ENCODE measurements around the gene DTD1. TPM values are rescaled to one million over a fixed set of nuclear protein-coding genes. Genes with fewer than 3 reads are reported as not detected.

Gene DTD1
- total RNA-seq, 2 donors from 2014 or later: 31.2 to 51.6 TPM

DNA sequence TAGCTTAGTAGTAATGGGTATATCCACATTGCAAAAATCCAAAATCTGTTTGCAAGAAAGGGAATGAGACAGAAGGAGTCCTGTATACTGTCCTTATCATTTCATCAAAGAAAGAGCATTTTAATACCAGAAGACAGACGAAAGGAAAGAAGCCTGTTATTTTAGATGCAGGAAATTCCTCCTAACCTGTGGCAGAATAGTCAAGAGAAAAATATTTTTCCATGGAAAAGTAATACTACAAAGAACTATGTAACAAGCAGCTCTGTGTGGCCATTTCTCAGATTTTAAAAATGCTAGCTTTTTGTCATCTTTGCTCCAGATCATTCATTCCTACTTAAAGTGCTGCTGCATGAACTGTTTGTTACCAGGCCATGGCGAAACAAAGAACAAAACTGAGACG lies 152.9 kb downstream of the DTD1 start:
- H3K4me3 ChIP-seq: no peak overlapping the region
- no peak overlapping the region for H3K27ac ChIP-seq
- 77% methylated on average over 3 of the region's 3 CpGs for WGBS
- intact Hi-C loops (cut with DNase I): no loop called here
- H3K36me3 ChIP-seq: no peaks in the 10 kb centered on the region
- TF ChIP-seq POLR2AphosphoS5 (IDR thresholded peaks at IDR 0.05): no peak
- no peak for TF ChIP-seq CTCF (IDR thresholded peaks at IDR 0.05)
- TF ChIP-seq POLR2A (IDR thresholded peaks at IDR 0.05): no peak
- H3K4me1 ChIP-seq (replicated peaks): no peaks in the 10 kb centered on the region
- H3K27me3 ChIP-seq (replicated peaks; ENCODE audit: insufficient read depth): no peaks in the 10 kb centered on the region
- no peaks in the 10 kb centered on the region for H3K9me3 ChIP-seq
- DNase-seq (ENCODE audit: low spot score): no peak

DNA sequence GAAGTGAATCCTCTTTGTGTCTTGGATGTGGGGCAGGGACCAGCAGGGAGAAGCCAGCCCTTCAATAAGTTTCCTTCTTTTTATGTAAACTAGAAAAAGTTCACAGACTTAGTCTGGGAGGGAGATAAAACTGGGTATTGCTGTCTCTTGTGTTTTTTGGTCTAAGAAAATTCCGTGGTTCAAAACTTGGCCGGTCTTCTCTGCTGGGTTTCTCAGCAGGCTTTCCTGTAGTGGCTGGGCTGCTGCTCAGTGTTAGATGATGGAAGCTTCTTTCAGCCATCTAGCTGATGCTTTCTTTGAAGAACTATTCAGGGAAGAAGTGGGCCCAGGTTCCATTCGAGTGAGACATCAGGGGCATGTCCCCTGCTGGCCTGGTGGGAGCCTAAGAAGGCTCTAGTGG lies 155.0 kb downstream of the DTD1 start:
- Histone ChIP-seq H3K36me3 (no peaks in the 10 kb centered on the region), H3K9me3 (no peaks in the 10 kb centered on the region), H3K4me1 (replicated peaks) (no peaks in the 10 kb centered on the region), H3K4me3 (no peak overlapping the region), H3K27me3 (replicated peaks; ENCODE audit: insufficient read depth) (no peaks in the 10 kb centered on the region), H3K27ac (no peak overlapping the region)
- no peak for TF ChIP-seq CTCF (IDR thresholded peaks at IDR 0.05)
- TF ChIP-seq POLR2A (IDR thresholded peaks at IDR 0.05): no peak
- TF ChIP-seq POLR2AphosphoS5 (IDR thresholded peaks at IDR 0.05): no peak
- intact Hi-C loops (cut with DNase I): no loop called here
- 85% methylated on average over 3 of the region's 3 CpGs for WGBS
- no peak for DNase-seq (ENCODE audit: low spot score)

- no peak for TF ChIP-seq CTCF (IDR thresholded peaks at IDR 0.05)
- TF ChIP-seq POLR2AphosphoS5 (IDR thresholded peaks at IDR 0.05): no peak
- TF ChIP-seq POLR2A (IDR thresholded peaks at IDR 0.05): no peak
- intact Hi-C loops (cut with DNase I): no loop called here
- H3K27me3 ChIP-seq (replicated peaks; ENCODE audit: insufficient read depth): no peaks in the 10 kb centered on the region
- WGBS: 92% methylated on average over 11 of the region's 11 CpGs
- H3K36me3 ChIP-seq: no peaks in the 10 kb centered on the region
- no peak overlapping the region for H3K27ac ChIP-seq
- DNase-seq (ENCODE audit: low spot score): no peak
- H3K4me3 ChIP-seq: no peak overlapping the region
- H3K9me3 ChIP-seq: no peaks in the 10 kb centered on the region
- no peaks in the 10 kb centered on the region for H3K4me1 ChIP-seq (replicated peaks)
Observed at GRCh38 chr20:18743665-18744440, 156.0 kb downstream of the DTD1 start.

DNA sequence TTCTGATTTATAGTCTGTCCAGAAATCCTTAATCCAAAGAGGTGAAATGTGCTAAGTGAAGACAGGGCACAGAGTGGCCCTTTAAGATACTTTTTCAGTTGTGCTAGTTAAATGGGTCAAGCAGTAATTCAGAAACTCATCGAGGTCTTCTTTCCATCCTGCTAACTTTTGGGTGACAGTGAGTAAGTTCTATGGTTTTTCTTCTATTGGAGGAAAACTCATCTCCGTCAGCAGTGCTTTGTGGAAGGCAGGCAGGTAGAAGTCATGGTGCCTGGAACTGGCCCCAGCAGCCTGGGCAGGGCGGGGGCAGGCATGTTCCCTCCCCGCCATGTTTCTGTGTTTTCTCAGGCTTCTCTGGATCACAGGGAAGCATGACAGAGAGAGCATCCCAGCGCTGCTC lies 159.2 kb downstream of the DTD1 start:
- no peaks in the 10 kb centered on the region for H3K27me3 ChIP-seq (replicated peaks; ENCODE audit: insufficient read depth)
- TF ChIP-seq POLR2AphosphoS5 (IDR thresholded peaks at IDR 0.05) (no peak), CTCF (IDR thresholded peaks at IDR 0.05) (no peak), POLR2A (IDR thresholded peaks at IDR 0.05) (no peak)
- no peaks in the 10 kb centered on the region for H3K9me3 ChIP-seq
- intact Hi-C loops (cut with DNase I): no loop called here
- DNase-seq (ENCODE audit: low spot score): no peak
- H3K36me3 ChIP-seq: no peaks in the 10 kb centered on the region
- WGBS: 88% methylated on average over 5 of the region's 5 CpGs
- H3K27ac ChIP-seq: no peak overlapping the region
- no peaks in the 10 kb centered on the region for H3K4me1 ChIP-seq (replicated peaks)
- H3K4me3 ChIP-seq: no peak overlapping the region

DNA sequence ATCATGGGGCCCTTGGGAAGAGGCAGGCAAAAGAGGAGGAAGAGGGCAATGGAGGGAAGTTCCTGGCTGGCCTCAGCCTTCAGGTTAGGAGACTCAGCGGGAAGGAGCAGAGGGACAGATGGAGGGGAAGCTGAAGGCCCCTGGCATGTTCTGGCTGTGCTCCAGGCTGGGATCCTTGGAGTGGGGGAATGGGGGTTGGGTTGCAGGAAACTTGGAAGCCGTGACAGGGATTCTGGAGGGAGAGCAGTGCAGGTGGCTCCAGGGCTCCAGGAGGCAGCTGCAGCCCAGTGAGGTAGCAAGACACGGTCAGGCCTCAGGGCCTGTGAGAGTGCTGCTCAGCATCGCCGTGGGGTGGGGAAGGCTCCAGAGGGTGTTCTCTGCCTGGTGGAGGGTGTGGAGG lies 161.1 kb downstream of the DTD1 start:
- WGBS: 80% methylated on average over 5 of the region's 5 CpGs
- TF ChIP-seq CTCF (IDR thresholded peaks at IDR 0.05) (no peak), POLR2AphosphoS5 (IDR thresholded peaks at IDR 0.05) (no peak), POLR2A (IDR thresholded peaks at IDR 0.05) (no peak)
- H3K4me3 ChIP-seq: no peak overlapping the region
- H3K36me3 ChIP-seq: no peaks in the 10 kb centered on the region
- H3K27ac ChIP-seq: no peak overlapping the region
- H3K4me1 ChIP-seq (replicated peaks): no peaks in the 10 kb centered on the region
- no peaks in the 10 kb centered on the region for H3K9me3 ChIP-seq
- intact Hi-C loops (cut with DNase I): no loop called here
- no peaks in the 10 kb centered on the region for H3K27me3 ChIP-seq (replicated peaks; ENCODE audit: insufficient read depth)
- no peak for DNase-seq (ENCODE audit: low spot score)
